GM18867 (cell line): ENCODE results near the gene IL1RAPL1.

ENCODE experiments used
- ATAC-seq: cut with Tn5 transposase; IDR thresholded peaks from one replicate; pipeline ENCODE4 v1.9.1; 2021; ENCODE audit warnings: mild to moderate bottlenecking, moderate library complexity; ENCODE audit not compliant: unreplicated experiment

IL1RAPL1 gene

DNA sequence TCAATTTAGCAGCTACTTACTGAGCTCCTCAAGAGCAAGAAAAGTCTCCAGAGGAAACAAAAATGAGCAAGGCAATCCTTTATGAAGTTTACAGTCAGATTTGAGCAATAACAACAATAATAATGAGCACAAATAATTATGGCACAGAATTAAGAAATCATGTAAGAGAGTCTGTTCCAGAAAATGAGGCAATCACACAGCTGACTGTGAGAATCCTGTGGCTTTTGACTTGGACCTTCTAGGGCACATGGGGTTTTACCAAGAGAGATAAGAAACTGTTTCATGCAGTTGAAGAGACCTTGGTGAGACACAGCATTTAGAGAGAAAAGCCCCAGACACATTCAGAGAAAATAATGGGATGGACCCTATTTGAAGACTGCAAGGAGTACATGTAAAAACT is 1265.5 kb downstream of the IL1RAPL1 start:
- no peak for ATAC-seq

DNA sequence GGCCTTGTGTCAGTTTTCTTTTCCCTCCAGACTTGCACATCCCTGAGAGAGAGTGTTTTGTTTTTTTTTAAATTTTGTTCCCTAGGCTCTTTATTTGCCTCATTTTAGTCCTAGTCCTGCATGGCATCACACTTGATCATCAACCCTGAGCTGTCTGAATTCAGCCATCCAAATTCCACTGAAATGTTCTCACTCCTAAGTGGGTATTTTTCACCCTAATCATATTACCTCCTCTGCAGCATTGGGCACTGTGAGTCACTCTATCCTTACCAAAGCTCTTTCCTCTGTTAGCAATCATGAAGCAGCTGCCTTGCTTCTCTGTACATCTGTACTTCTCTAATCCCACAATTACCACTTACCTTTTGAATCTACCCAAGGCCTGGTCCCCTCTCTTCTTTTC is 1271.5 kb downstream of the IL1RAPL1 start:
- no peak for ATAC-seq

DNA sequence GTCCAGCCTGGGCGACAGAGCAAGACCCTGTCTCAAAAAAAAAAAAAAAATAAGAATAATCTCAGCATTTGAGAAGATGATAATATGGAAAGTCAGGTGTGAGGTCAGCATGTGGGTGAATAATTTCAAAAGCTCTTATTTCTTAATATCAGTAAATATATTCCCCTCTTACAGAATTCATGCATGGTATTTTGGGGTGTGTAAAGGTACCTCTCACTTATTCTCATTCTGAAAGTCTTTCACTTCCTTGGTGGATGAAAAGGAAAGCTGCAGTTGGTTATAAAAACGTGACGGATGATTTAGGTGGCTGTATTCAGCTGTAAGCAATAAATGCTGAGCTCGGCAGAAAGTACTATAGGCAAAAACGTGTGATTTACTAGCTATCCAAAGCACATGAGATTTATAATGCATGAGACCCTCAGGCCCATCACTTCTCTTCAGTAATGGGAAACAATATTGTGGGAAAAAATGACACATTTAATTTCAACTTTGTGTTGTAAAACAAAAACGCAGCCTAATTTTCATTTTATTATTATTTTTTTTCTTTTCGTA is 1275.0 kb downstream of the IL1RAPL1 start:
- peak; percentile 50 for ATAC-seq

DNA sequence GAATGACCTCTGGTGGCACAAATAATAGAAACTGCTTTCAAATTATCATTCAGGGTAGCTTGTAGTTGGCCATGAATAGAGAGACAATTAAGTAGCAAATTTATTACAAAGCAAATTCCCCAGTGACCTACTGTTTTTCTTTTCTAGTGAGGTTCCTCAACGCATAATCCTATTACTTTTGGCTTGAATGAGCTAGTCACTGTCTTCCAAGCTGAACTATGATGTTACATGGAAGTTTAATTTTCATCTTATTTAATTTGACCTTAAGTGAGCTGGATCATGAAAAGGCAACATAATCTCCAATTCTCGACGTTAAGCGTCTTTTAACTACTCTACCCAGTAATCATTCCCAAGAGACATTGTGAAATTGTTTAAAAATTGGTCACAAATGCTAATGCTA is 1280.7 kb downstream of the IL1RAPL1 start:
- ATAC-seq, result no peak

DNA sequence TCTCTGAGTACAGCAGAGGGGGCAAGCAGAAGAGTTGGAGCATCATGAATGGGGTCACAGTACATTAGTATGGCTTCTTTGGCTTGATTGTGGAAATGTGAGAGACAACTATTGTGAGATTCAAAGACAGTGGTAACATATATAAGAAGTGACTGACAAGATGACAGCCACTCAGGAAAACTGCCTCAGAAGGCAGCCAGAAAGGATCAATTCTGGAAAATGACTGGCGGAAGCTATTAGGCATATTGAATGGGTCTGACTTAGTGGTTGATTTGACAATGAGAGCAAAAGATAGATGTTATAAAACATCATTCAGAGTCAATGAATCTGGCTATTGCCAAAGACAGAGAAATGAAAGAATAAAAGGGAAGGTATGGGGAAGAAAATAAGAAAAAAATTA is 1282.6 kb downstream of the IL1RAPL1 start:
- no peak for ATAC-seq

DNA sequence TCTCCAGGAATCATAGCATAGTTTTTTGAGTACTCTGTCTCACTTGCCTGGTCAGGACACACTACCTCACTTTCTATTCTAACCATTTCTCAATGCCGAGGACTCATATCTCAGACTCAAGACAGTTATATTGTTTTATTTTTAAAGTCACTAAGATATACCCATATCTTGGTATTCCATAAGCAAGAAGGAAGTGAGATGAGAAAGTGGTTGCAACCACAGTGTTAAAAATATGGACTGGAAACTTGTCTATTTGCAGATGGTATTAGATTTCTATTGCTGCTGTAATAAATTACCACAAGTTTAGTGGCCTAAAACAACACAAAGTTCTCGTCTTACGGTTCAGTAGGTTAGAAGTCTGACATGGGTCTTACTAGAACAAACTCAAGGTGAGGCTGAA is 1283.4 kb downstream of the IL1RAPL1 start:
- peak; percentile 58 for ATAC-seq

DNA sequence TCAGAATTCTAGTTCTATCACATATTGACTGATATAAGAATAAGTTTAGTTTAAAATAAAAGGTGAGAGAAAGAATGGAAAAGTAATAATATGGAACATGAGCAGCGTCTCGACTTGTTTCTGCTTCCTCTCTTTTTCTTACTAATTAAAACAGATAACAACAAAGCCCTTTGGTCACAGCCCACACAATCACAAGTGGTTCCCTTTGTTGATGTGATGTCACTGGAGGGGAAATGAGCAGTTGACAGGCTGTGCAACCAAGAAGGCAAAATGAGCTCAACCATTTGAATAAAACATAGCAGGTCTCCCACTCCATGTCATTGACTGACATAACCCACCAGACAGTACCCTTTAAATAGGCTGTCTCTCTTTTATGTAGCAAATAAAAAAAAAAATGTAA is 1285.6 kb downstream of the IL1RAPL1 start:
- no peak for ATAC-seq

DNA sequence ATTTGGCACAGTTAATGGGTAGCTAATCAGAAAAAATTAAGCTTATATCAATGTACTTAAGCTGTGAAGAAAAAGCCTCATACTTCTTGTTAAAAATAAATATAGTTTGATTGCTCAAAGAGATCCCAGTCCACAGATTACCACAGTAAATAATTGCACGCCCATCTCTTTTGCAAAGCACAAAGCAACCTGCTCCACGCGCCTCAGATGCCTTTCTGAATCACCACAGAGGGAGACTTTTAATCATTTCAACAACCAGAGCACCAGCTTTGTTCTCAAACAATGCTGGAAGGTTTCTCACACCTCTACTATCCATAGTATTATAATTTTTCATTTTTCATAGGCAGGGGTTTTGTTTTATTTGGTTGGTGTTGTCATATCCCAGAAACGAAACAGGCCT is 1289.5 kb downstream of the IL1RAPL1 start:
- no peak for ATAC-seq

DNA sequence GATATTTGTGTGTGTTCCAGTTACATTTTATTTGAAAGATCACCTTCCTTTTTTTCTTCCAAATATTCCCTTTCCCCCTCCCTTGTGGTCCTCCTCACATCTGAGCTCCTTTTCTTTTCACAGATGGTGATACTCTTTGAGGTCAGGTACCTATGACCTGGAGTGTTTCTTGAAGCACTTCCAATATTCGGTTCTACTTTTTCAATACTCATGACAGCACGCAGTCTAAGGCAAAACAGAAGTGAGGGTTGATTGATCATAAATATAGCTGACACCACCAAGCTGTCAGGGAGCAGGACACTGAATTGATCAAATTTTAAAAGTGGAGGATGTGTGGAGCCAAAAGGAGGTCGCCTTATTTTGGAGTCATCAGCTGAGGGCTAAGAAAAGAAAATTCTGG is 1293.7 kb downstream of the IL1RAPL1 start:
- peak; percentile 69 for ATAC-seq

DNA sequence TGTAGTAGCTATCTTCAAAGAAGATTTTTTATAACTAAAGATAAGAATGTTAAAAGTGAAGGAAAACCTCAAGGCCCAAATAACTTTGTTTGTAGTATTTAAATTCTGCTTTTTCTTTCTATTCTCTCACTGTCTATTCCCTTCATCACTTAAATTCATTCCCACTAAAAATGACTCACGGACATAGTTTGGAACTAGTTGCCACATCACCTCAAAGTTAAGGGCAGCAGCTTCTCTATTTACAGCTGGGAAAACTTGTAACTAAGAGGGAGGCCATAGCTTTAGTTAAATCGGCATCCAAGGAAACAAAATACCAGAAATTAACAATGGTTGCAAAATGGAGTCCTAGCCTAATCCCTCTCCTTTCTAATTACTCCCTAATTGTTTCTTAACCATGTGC is 1302.8 kb downstream of the IL1RAPL1 start:
- no peak for ATAC-seq

DNA sequence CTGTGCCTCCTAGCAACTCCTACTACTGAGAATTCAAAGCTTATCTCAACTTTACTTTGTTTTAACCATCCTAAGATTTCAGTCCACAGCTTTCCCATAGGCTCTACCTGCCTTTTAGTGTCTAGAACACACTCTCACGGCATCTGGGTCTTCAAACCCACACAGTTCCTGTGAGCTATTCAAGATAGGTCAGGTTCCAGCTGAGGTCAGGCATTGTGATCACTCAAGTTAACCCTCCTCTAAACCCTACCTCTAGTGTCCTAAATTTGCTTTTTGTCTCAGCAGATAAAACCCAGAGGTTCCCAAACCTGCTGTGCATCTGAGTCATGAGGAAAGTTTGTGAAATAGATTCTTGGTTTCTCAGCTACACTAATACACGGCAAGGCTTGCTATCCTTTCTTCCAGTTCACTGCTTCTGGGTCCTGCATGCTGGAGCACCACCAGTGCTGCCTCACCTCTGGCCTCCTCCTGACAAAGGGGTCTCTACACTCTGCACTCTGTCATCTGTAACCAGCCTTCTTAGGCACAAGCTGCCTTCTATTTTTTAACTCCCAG is 1303.5 kb downstream of the IL1RAPL1 start:
- no peak for ATAC-seq

DNA sequence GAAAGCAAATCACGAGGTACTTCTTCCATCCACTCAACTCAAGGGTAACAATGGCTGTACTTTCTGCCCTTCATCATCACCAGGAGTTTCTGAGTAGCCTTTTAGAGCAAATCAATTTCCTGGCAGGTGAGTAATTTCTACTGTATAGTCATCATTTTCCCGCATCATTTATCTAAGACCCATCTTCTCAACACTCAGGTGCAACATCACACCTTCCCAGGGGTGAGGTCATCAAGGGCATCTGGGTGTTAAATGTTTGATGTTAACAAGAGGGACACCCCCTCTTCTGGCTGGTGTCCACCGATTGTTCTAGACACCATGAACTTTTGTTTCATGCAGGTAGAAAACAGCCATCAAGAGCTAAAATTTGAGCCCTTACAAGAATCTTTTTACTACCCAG is 1314.8 kb downstream of the IL1RAPL1 start:
- ATAC-seq, result peak; percentile 54

DNA sequence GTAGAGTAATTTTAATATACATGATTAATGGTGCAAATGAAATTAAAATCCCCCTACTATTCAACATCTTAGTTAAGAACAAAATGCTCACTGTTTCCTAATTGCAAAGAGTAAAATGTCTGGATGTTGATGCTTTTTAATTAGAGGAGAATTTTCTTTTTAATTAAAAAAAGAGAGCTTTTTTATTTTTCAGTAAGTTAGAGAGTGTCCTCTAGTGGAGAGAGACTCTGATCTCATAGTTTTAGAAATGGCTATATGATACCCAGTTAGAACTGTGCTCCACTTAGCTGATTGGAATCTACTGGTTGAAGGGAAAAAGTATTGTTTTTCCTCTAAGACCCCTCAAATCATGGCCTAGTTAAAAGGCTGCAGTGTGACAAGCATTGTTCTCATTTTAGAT is 1316.1 kb downstream of the IL1RAPL1 start:
- ATAC-seq, result no peak

DNA sequence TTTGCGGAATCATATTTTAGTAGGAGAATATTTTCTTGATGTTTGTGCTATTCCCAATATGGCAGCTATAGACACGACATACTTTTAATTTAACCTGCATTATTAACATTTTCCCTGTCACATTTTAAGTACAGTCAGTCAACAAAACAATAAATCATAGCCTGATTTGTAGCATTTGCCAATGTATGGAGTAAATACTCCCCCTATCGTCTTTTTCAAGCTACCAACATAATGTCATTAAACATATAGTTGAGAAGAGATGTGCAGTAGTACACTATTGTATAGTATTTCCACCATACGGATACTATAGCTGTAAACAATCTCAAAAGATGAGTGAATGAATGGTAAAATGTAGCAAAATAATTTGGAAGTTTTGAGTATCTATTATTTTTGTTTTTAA is 1324.4 kb downstream of the IL1RAPL1 start:
- peak; percentile 61 for ATAC-seq

DNA sequence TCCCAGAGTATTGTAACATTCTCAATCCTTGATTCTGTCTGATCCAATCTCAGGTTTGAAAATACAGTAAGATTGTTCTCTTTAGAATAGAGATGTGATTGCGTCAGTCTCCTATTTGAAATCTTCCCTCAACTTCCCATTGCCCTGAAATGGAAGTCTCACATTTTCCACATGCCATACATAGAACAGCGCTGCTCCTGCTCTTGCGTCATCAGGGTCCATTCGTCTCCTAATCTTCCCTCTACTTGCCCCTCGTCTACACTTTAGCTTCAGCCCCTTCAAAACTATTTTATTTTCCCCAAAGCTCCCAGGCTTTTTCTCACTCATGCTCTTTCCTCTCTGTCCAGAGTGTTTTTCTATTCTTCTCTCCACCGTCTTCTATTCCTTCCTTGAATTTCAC is 1326.4 kb downstream of the IL1RAPL1 start:
- no peak for ATAC-seq

DNA sequence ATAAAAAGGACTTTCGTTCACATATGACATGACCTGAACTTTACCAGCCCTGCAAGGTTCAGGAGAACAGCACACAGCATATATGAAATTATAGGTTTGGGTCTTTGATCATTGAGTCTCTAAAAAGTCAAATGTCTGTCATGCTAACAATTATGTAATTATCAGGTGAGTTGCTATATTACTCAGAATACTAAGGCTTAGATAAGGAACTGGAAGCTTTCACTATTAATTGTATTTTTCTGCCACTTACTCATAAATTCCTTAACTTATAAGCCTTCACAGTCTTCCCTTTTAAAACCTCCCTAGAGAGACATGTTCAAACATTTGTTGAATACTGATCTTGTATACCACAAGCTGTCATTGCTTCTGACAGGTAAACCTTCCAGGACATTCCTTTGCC is 1335.4 kb downstream of the IL1RAPL1 start:
- no peak for ATAC-seq

DNA sequence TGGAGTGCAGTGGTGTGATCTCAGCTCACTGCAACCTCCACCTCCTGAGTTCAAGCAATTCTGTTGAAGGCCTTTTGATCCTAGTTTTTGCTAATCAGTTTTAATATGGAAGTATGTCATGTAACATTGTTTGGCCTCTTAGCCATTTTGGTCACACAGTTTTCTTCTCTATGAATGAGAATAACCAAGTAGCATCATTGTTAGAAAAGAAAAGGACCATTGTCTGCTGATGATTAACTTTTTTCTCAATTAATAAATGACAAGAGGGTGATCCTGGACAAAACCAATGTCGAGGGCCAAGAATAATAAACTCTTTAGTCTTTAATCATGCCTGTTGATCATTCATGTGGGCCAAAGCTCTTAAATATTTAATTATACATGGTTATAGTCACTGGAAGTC is 1338.8 kb downstream of the IL1RAPL1 start:
- no peak for ATAC-seq

DNA sequence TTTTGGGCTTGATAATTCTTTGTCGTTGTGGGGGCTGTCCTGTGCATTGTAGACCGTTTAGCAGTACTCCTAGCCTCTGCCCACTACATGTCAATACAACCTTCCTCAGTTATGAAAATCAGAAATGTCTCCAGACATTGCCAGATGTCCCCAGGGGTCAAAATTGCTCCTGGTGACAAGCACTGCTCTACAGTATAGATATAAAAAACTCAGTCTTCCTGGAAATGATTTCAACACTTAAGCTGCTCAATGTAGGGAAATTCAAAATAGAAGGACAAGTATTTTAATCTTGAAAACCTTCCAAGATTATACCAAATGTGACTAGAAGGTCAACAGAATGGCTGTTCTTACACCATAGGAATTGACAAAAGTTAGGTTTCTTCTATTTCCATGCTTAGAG is 1339.4 kb downstream of the IL1RAPL1 start:
- ATAC-seq, result no peak

DNA sequence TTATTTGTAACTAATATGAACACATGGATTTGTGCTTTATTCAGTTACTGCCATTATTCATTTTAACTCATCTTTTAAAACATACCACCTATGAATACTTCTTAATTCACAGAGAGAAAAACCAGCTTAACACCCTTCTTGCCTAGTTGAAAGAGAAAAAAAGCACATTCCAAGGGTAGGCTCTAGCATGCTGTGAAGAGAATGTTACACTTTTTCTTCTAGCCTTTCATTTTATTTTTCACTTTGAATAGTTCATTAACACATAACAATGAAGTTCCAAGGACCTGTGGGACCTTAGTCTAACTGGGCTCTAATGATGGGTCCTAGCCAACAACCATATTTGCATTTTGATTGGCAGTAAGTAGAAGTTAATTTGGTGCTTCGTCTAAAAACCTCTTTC is 1348.2 kb downstream of the IL1RAPL1 start:
- no peak for ATAC-seq

DNA sequence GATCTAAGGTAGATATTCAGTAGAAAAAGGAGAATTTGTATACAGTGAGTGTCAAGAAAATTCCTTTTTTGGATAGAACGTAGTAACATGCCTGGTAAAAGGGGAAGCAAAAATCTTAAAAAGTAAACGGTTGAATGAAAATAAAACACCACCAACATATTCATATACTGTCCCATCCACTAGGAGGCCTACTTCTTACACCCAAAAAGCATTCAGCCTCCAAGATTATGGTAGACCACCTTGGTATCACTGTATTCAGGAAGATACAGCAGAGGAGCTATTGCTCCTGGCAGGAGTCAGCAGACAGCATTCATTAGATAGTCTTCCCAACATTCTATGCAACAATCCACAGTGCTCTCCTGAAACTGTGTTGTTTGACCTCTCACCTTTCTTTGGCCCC is 1353.5 kb downstream of the IL1RAPL1 start:
- no peak for ATAC-seq

DNA sequence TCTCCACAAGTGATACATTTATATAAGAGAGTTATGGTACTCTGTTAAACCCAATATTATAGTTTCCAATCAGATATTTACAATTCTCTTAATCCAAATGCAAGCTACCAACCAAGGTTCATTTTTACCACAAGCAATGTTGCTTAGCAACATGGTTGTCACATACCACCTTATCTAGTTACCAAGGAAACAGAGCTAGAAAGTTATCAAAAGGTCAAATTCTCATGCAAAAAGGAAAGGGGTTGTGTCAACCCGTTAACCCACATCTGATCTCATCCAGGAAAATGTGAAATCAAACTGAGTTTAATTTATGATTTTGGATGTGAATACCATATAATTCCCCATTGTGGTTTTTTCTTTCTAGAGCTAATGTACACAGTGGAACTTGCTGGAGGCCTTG is 1354.0 kb downstream of the IL1RAPL1 start:
- no peak for ATAC-seq

DNA sequence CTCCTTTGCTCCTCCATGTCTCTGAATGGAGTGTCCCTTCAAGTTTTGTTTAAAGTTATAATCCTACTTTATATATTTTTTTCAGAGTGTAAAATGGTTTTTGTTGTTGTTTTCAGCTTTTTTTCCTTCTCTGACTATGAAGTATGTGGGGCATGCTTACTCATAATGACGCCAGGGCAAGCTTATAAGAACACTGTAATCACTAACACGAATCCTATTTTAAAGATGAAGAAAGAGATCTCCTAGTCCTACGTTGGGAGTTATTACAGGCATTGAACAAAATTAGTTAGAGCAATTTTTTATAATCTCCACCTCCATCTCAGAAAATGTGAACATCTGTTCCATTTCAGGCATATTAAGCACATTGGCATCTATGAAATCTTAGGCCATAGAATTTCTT is 1360.0 kb downstream of the IL1RAPL1 start:
- ATAC-seq, result no peak

DNA sequence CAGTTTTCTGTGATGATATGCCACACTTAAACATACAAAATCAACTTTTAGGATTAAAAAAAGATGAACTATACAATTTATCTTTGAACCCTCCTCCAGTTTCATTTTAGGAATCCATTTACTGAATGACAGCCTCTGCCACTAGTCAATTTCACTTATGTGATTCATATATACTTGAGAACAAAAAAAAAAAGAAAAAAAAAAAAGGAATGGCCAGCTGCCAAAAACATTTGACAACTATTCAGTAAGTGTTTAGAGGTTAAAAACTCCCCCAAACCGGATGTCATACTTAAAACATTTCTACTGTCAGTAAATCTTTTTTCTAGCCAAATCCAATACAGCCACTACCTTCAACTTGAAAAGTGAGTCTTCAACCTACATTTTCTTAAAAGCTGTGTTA is 1361.4 kb downstream of the IL1RAPL1 start:
- no peak for ATAC-seq
